ENCODE measurements around the gene CBX3.
A peak's percentile ranks its signal among the peaks of the same experiment; 100 is the strongest.
"Not testable (repeated sequence)": the region's sequence is repeated elsewhere in the genome, so short reads cannot be mapped to it uniquely, and the experiment has no call there.

CBX3 gene

GRCh38 chr7:26182706-26183105, 18.8 kb upstream of the CBX3 start:
- TF ChIP-seq CTCF (IDR thresholded peaks at IDR 0.05): no peak
- Histone ChIP-seq H3K27ac (no peak overlapping the region), H3K4me3 (no peak overlapping the region)
- DNase-seq (ENCODE audit: low spot score): no peak

- no peak for DNase-seq (ENCODE audit: low spot score)
- H3K27ac ChIP-seq: peak overlapping the region in 1 of 2 donors; percentile 34
- no peak for TF ChIP-seq CTCF (IDR thresholded peaks at IDR 0.05)
- no peak overlapping the region for H3K4me3 ChIP-seq
Measured at GRCh38 chr7:26183545-26184280, 17.8 kb upstream of the CBX3 start.

GRCh38 chr7:26184281-26185101, 17.1 kb upstream of the CBX3 start:
- H3K4me3 ChIP-seq; DNase-seq (ENCODE audit: low spot score): not testable (repeated sequence)
- H3K27ac ChIP-seq: peak overlapping the region in 1 of 2 donors; percentile 15

GRCh38 chr7:26185131-26185843, 16.3 kb upstream of the CBX3 start:
- H3K27ac ChIP-seq: peak overlapping the region in 1 of 2 donors; percentile 15
- DNase-seq (ENCODE audit: low spot score): no peak
- no peak overlapping the region for H3K4me3 ChIP-seq
- no peak for TF ChIP-seq CTCF (IDR thresholded peaks at IDR 0.05)

GRCh38 chr7:26185844-26186180, 15.7 kb upstream of the CBX3 start:
- H3K4me3 ChIP-seq: no peak overlapping the region
- no peak overlapping the region for H3K27ac ChIP-seq
- TF ChIP-seq CTCF (IDR thresholded peaks at IDR 0.05): no peak
- no peak for DNase-seq (ENCODE audit: low spot score)

- no peak for TF ChIP-seq CTCF (IDR thresholded peaks at IDR 0.05)
- no peak for DNase-seq (ENCODE audit: low spot score)
- H3K27ac ChIP-seq: peak overlapping the region in 1 of 2 donors; percentile 8
- no peak overlapping the region for H3K4me3 ChIP-seq
Measured at GRCh38 chr7:26186364-26187311, 14.9 kb upstream of the CBX3 start.

Data from coronary artery (tissue), 2 donors.